HEK293 (cell line): ENCODE results near the gene EPS8L1.
A peak's percentile ranks its signal among the peaks of the same experiment; 100 is the strongest.

Source experiments
- CTCF ChIA-PET: fragments of 350-600 bp; formaldehyde crosslinking; extraction: SDS; loops from one replicate; lab custom pipeline; 2021; ENCODE audit warnings: antibody characterized with exemption; lab: Yijun Ruan, JAX
- POLR2A ChIA-PET: fragments of 300-600 bp; formaldehyde crosslinking; extraction: SDS; loops from one replicate; lab custom pipeline; 2020; ENCODE audit warnings: antibody characterized with exemption, inconsistent platforms; lab: Yijun Ruan, JAX
- H3K27ac ChIP-seq: fragments of 200-500 bp; sonication (Bioruptor generic); 2 replicates; pipeline ENCODE4 v1.5.1; 2014; ENCODE audit warnings: low read depth, low read length, control low read depth, inconsistent platforms; ENCODE audit errors: extremely low read depth
- H3K36me3 ChIP-seq, 2 experiments: fragments of 200-500 bp in 1 of 2; sonication (Bioruptor generic) in 1 of 2; 1 replicate in 1 of 2; 2 replicates in 1 of 2; pipeline ENCODE4 v1.5.1; 2014 to 2017; ENCODE audit warnings: inconsistent platforms in 2 of 2, low read length in 2 of 2; ENCODE audit not compliant: control insufficient read depth in 2 of 2, insufficient read depth in 1 of 2
- H3K4me1 ChIP-seq: fragments of 200-500 bp; sonication (Bioruptor generic); 2 replicates; pipeline ENCODE4 v1.5.1; 2014; ENCODE audit warnings: mild to moderate bottlenecking, low read length, inconsistent platforms; ENCODE audit not compliant: control insufficient read depth, insufficient read depth
- H3K4me3 ChIP-seq: 2 replicates; pipeline ENCODE4 v1.5.1; 2011; ENCODE audit warnings: low read depth, mild to moderate bottlenecking, control low read depth, low read length, moderate library complexity
- H3K9me3 ChIP-seq: fragments of 200-500 bp; sonication (Bioruptor generic); 2 replicates; pipeline ENCODE4 v1.5.1; 2014; ENCODE audit warnings: low read depth, low read length, inconsistent platforms; ENCODE audit not compliant: control insufficient read depth, insufficient read depth
- BCL11B ChIP-seq: fragments of 450-650 bp; formaldehyde crosslinking; IDR thresholded peaks from 2 replicates; pipeline ENCODE4 v1.5.1; 2016; ENCODE audit warnings: low read depth, missing biosample characterization, missing genetic modification characterization
- EGR2 ChIP-seq: fragments of 450-650 bp; formaldehyde crosslinking; IDR thresholded peaks from 2 replicates; pipeline ENCODE4 v1.5.1; 2016; ENCODE audit warnings: low read depth, missing biosample characterization, missing genetic modification characterization
- GLIS2 ChIP-seq: fragments of 450-650 bp; formaldehyde crosslinking; IDR thresholded peaks from 2 replicates; pipeline ENCODE4 v1.5.1; 2016; ENCODE audit warnings: missing biosample characterization, missing genetic modification characterization
- KLF1 ChIP-seq: fragments of 450-650 bp; formaldehyde crosslinking; IDR thresholded peaks from 2 replicates; pipeline ENCODE4 v1.5.1; 2016; ENCODE audit warnings: missing biosample characterization, missing genetic modification characterization
- KLF9 ChIP-seq: fragments of 450-650 bp; formaldehyde crosslinking; IDR thresholded peaks from 2 replicates; pipeline ENCODE4 v1.5.1; 2016; ENCODE audit warnings: missing biosample characterization, missing genetic modification characterization, low read depth
- PATZ1 ChIP-seq: fragments of 450-650 bp; formaldehyde crosslinking; IDR thresholded peaks from 2 replicates; pipeline ENCODE4 v1.5.1; 2016; ENCODE audit warnings: missing biosample characterization, missing genetic modification characterization
- PRDM10 ChIP-seq: fragments of 450-650 bp; formaldehyde crosslinking; IDR thresholded peaks from 2 replicates; pipeline ENCODE4 v1.5.1; 2016; ENCODE audit warnings: missing biosample characterization, missing genetic modification characterization
- PRDM2 ChIP-seq: fragments of 450-650 bp; formaldehyde crosslinking; IDR thresholded peaks from 2 replicates; pipeline ENCODE4 v1.5.1; 2016; ENCODE audit warnings: missing biosample characterization, missing genetic modification characterization, borderline replicate concordance
- SP7 ChIP-seq: fragments of 450-650 bp; formaldehyde crosslinking; IDR thresholded peaks from 2 replicates; pipeline ENCODE4 v1.5.1; 2016; ENCODE audit warnings: missing biosample characterization, missing genetic modification characterization
- ZNF138 ChIP-seq: fragments of 450-650 bp; formaldehyde crosslinking; IDR thresholded peaks from 2 replicates; pipeline ENCODE4 v1.5.1; 2016; ENCODE audit warnings: missing biosample characterization, missing genetic modification characterization, borderline replicate concordance
- ZNF146 ChIP-seq: fragments of 450-650 bp; formaldehyde crosslinking; IDR thresholded peaks from 2 replicates; pipeline ENCODE4 v1.5.1; 2016; ENCODE audit warnings: missing biosample characterization, missing genetic modification characterization
- ZNF24 ChIP-seq: fragments of 450-650 bp; formaldehyde crosslinking; IDR thresholded peaks from 2 replicates; pipeline ENCODE4 v1.5.1; 2016; ENCODE audit warnings: missing biosample characterization, missing genetic modification characterization
- ZNF292 ChIP-seq: fragments of 450-650 bp; formaldehyde crosslinking; IDR thresholded peaks from 2 replicates; pipeline ENCODE4 v1.5.1; 2016; ENCODE audit warnings: low read depth, missing biosample characterization, missing genetic modification characterization, borderline replicate concordance
- ZNF488 ChIP-seq: fragments of 450-650 bp; formaldehyde crosslinking; IDR thresholded peaks from 2 replicates; pipeline ENCODE4 v1.5.1; 2016; ENCODE audit warnings: missing biosample characterization, missing genetic modification characterization
- ZNF571 ChIP-seq: fragments of 450-650 bp; formaldehyde crosslinking; IDR thresholded peaks from 2 replicates; pipeline ENCODE4 v1.5.0; 2017; ENCODE audit warnings: missing biosample characterization, missing genetic modification characterization
- ZNF600 ChIP-seq: fragments of 450-650 bp; formaldehyde crosslinking; IDR thresholded peaks from 2 replicates; pipeline ENCODE4 v1.5.1; 2016; ENCODE audit warnings: missing biosample characterization, missing genetic modification characterization
- ZNF623 ChIP-seq: fragments of 450-650 bp; formaldehyde crosslinking; IDR thresholded peaks from 2 replicates; pipeline ENCODE4 v1.5.1; 2016; ENCODE audit warnings: missing biosample characterization, missing genetic modification characterization
- ZNF654 ChIP-seq: fragments of 450-650 bp; formaldehyde crosslinking; IDR thresholded peaks from 2 replicates; pipeline ENCODE4 v1.5.1; 2016; ENCODE audit warnings: low read depth, missing biosample characterization, missing genetic modification characterization
- ZNF692 ChIP-seq: fragments of 450-650 bp; formaldehyde crosslinking; IDR thresholded peaks from 2 replicates; pipeline ENCODE4 v1.5.1; 2016; ENCODE audit warnings: missing biosample characterization, missing genetic modification characterization

Gene EPS8L1

GRCh38 chr19:55080121-55080967 is 4.7 kb downstream of the EPS8L1 start (continued):
- peak; percentile 87 for TF ChIP-seq PRDM10 (tag by site-specific recombination)
- TF ChIP-seq GLIS2 (tag by site-specific recombination): peak; percentile 43; the same call in 1 of the 2 replicates

GRCh38 chr19:55080968-55081769 is 5.5 kb downstream of the EPS8L1 start:
- POLR2A ChIA-PET: interaction anchor here (1.5 kb wide), 1 partner anchor 36 kb away, joined by 5 read pairs; the partner anchor contains the start of gene PPP1R12C
- no peak overlapping the region for H3K27ac ChIP-seq
- CTCF ChIA-PET: interaction anchor here (0.6 to 1.4 kb wide), 3 partner anchors 8 to 58 kb away, joined by 3 to 13 read pairs (median 3); no protein-coding TSS in a partner anchor
- no peaks in the 10 kb centered on the region for H3K36me3 ChIP-seq
- H3K4me3 ChIP-seq: peak overlapping the region; percentile 29
- H3K4me1 ChIP-seq: no peaks in the 10 kb centered on the region
- H3K9me3 ChIP-seq: no peaks in the 10 kb centered on the region
- TF ChIP-seq ZNF692 (tag by site-specific recombination) (no peak), ZNF24 (tag by site-specific recombination) (no peak), ZNF600 (tag by site-specific recombination) (peak; percentile 66; the same call in 1 of the 2 replicates), ZNF138 (no peak), KLF9 (tag by site-specific recombination) (peak; percentile 69), ZNF571 (tag by site-specific recombination) (no peak), PATZ1 (tag by site-specific recombination) (peak; percentile 20; the same call in 1 of the 2 replicates), KLF1 (tag by site-specific recombination) (peak; percentile 80), ZNF292 (tag by site-specific recombination) (no peak), BCL11B (0 out of 2 replicates have a peak, but pooled peaks have one; percentile 23), SP7 (tag by site-specific recombination) (no peak), ZNF623 (tag by site-specific recombination) (no peak), ZNF146 (tag by site-specific recombination) (no peak), PRDM2 (tag by site-specific recombination) (no peak), ZNF654 (tag by site-specific recombination) (no peak), EGR2 (tag by site-specific recombination) (no peak), ZNF488 (tag by site-specific recombination) (no peak)
